Occipital lobe (tissue), 2 donors: Measurements from ENCODE around the gene FAM72D. TPM values are rescaled to one million over a fixed set of nuclear protein-coding genes. Genes with fewer than 3 reads are reported as not detected.
"Not testable (repeated sequence)": the region's sequence is repeated elsewhere in the genome, so short reads cannot be mapped to it uniquely, and the experiment has no call there.

ENCODE experiments used
- DNase-seq: peaks from one replicate; lab custom pipeline; 2025; lab: John Stamatoyannopoulos, UW
- total RNA-seq: library from RNA; depleted of rRNA; stranded (reverse); fragments of >200 nt; gene quantifications from one replicate; pipeline ENCODE4 v1.2.3, GENCODE V29; 2014

FAM72D gene
- total RNA-seq, 1 donor from 2014 or later, result 1.1 TPM

DNA sequence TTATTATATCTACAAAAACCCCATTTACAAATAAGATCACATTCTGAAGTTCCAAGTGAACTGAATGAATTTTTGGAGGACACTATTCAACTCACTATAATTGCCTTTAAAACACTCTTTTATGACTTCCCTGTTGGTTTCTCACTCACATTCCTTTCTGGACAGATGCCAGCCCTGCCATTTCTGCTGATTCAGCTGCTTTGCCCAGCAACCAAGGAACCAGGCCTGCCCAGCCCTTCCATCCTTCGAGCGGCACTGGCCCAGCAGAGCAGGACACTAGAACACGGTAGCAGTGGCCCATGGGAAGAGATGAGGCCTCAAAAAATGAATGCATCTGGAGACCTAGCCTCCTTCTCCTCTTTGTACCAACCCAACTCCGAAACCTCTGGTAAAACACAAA is 50.5 kb downstream of the FAM72D start:
- not testable (repeated sequence) for DNase-seq

- not testable (repeated sequence) for DNase-seq
These were observed 51.4 kb downstream of the FAM72D start for GRCh38 chr1:145147172-145147571.

GRCh38 chr1:145155421-145155820 is 59.6 kb downstream of the FAM72D start:
- not testable (repeated sequence) for DNase-seq

DNA sequence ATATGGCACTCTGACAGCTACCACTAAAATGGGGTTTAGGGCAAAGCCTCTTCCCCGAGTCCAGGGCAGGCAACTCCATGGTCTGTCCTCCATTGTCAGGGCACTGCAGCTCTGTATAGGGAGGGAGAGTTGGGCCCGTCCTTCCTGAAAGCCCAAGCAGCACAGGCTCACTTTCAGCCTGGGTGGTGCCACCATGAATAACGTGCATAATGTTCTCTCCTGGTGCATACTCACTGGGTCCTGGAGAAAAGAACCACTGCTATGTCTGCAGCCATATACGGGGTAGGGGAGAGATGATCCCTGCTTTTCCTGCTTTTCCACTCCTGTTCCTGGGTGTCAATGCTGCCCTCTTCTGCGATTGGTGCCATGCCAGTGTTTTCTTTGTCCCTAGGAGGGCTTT is 60.1 kb downstream of the FAM72D start:
- not testable (repeated sequence) for DNase-seq

- not testable (repeated sequence) for DNase-seq
These were observed 61.3 kb downstream of the FAM72D start for GRCh38 chr1:145156891-145157610.

DNA sequence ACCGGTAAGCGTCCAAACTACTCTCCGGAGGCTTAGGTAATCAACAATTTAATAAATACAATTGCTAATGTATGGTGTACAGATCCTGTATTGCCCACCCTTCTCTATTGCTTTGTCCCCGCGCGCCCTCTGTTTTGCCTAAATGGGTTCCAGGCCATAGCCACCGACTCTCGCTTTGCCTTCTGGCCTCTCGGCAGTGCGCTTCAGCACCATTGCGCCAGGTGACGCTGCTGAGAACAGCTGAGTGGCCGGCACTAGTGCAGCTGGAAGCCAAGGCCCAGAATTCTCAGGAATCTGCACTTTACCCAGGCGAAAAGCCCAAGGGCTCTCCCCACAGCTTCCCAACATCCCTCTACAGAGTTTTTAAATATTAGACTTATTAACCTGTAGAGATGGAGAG is 61.9 kb downstream of the FAM72D start:
- not testable (repeated sequence) for DNase-seq

- DNase-seq, result not testable (repeated sequence)
These were observed 65.4 kb downstream of the FAM72D start for GRCh38 chr1:145161046-145161752.

Other genes with a start within 250 kb of the FAM72D start
- gene SRGAP2B, start 646 bp upstream of the FAM72D start, total RNA-seq, result 61.8 TPM
- not detected for gene PPIAL4D, start 146.2 kb downstream of the FAM72D start, total RNA-seq